Measurements from ENCODE around the gene ATXN1. TPM values are rescaled to one million over a fixed set of nuclear protein-coding genes. Genes with fewer than 3 reads are reported as not detected.

Gene ATXN1
- total and polyA plus RNA-seq, 2 of the 8 experiments (the other 6 are each of a cell fraction or from before 2014, with no cell fraction given), result 1.6 to 4.0 TPM

- Histone ChIP-seq H3K9me3 (ENCODE audit: insufficient read depth in 2 of 2, low read depth in 1 of 2, low read length in 1 of 2) (no peaks in the 10 kb centered on the region), H4K5ac (ENCODE audit: insufficient read length, low read depth, low read length) (no peak overlapping the region), H3K4ac (replicated peaks; ENCODE audit: insufficient read length, low read depth, low read length) (no peak overlapping the region), H4K91ac (replicated peaks; ENCODE audit: insufficient read length, low read length) (no peak overlapping the region), H3K14ac (ENCODE audit: insufficient read length) (no peak overlapping the region), H2BK120ac (replicated peaks; ENCODE audit: low read depth, low read length) (no peak overlapping the region), H2BK20ac (ENCODE audit: low read length) (no peak overlapping the region), H4K8ac (ENCODE audit: extremely low read depth, insufficient read depth, low read length) (no peak overlapping the region), H2BK15ac (ENCODE audit: low read length) (no peak overlapping the region), H3K56ac (replicated peaks; ENCODE audit: insufficient read length, low read depth, low read length) (no peak overlapping the region), H2AFZ (ENCODE audit: low read length) (no peak overlapping the region), H3K23ac (ENCODE audit: insufficient read length) (no peak overlapping the region), H2AK5ac (ENCODE audit: low read depth, low read length) (no peak overlapping the region), H2BK5ac (ENCODE audit: low read depth, low read length) (no peak overlapping the region), H4K20me1 (replicated peaks in 1 of 2; ENCODE audit: control insufficient read depth in 1 of 2, insufficient read depth in 2 of 2, low read length in 2 of 2) (no peaks in the 10 kb centered on the region), H3K79me1 (ENCODE audit: low read depth, low read length) (no peaks in the 10 kb centered on the region), H3K4me2 (ENCODE audit: insufficient read depth in 1 of 2, low read depth in 2 of 2, low read length in 2 of 2) (no peak overlapping the region), H3K79me2 (ENCODE audit: control insufficient read depth in 1 of 2, insufficient read depth in 2 of 2, low read length in 2 of 2) (no peaks in the 10 kb centered on the region), H3K36me3 (ENCODE audit: control insufficient read depth in 2 of 4, insufficient read depth in 4 of 4, low read length in 3 of 4) (no peaks in the 10 kb centered on the region), H3K23me2 (ENCODE audit: low read depth, low read length) (no peaks in the 10 kb centered on the region), H3K18ac (ENCODE audit: extremely low read depth, low read length) (no peak overlapping the region), H2BK12ac (ENCODE audit: low read depth, low read length) (no peak overlapping the region), H3K27ac (ENCODE audit: low read depth, low read length) (no peak overlapping the region), H3K4me3 (ENCODE audit: extremely low read depth in 1 of 4, insufficient read depth in 2 of 4, low read depth in 3 of 4, low read length in 4 of 4) (no peak overlapping the region), H3K27me3 (replicated peaks in 1 of 4; ENCODE audit: control insufficient read depth in 3 of 4, extremely low read depth in 1 of 4, insufficient read depth in 3 of 4, low read length in 3 of 4) (no peaks in the 10 kb centered on the region), H3K4me1 (replicated peaks in 1 of 4; ENCODE audit: control insufficient read depth in 3 of 4, insufficient read depth in 4 of 4, low read length in 3 of 4) (no peaks in the 10 kb centered on the region; a peak in 1 of 7 replicates), H3K9ac (replicated peaks in 1 of 4; ENCODE audit: extremely low read depth in 1 of 4, low read depth in 3 of 4, low read length in 3 of 4) (no peak overlapping the region)
- ChIA-PET CTCF (ENCODE audit: partially characterized antibody) (interaction anchor here (0.6 to 1.3 kb wide), 2 partner anchors 9 to 451 kb away, joined by 3 to 5 read pairs; no protein-coding TSS in a partner anchor), POLR2A (ENCODE audit: partially characterized antibody) (no interaction called here)
- no peak for FAIRE-seq
- WGBS, 2 experiments (ENCODE audit: extremely low coverage in 1 of 2, insufficient coverage in 1 of 2, insufficient read length in 1 of 2, insufficient replicate concordance in 2 of 2, low coverage in 1 of 2, low lambda C conversion rate in 2 of 2, missing lambda C conversion rate in 1 of 2), result 93% methylated on average over 2 of the region's 2 CpGs; no CpG with 5 or more reads in 1 of the 2 experiments
- no peak for DNase-seq (ENCODE audit: low read depth in 1 of 2, low spot score in 2 of 2)
- TF ChIP-seq JUN (IDR thresholded peaks at IDR 0.05; ENCODE audit: low read depth, low read length) (no peak), RFX5 (IDR thresholded peaks at IDR 0.05; ENCODE audit: borderline replicate concordance, low read depth, low read length) (no peak), RBBP5 (IDR thresholded peaks at IDR 0.05; ENCODE audit: borderline replicate concordance, low read depth, low read length) (no peak), POLR2AphosphoS5 (IDR thresholded peaks at IDR 0.05; ENCODE audit: low read depth, low read length) (no peak), EP300 (IDR thresholded peaks at IDR 0.05; ENCODE audit: borderline replicate concordance in 1 of 2, low read depth in 2 of 2, low read length in 2 of 2) (no peak), SAP30 (IDR thresholded peaks at IDR 0.05; ENCODE audit: insufficient read depth, insufficient replicate concordance, low read length) (no peak), POU5F1 (IDR thresholded peaks at IDR 0.05; ENCODE audit: low read depth, low read length) (no peak), RNF2 (IDR thresholded peaks at IDR 0.05; ENCODE audit: borderline replicate concordance, low read depth, low read length, missing control alignments, poor library complexity, severe bottlenecking) (no peak), TAF7 (optimal IDR thresholded peaks at IDR 0.05; ENCODE audit: borderline replicate concordance, low read depth, low read length) (no peak), EGR1 (IDR thresholded peaks at IDR 0.05; ENCODE audit: borderline replicate concordance, low read depth, low read length) (no peak), TCF12 (IDR thresholded peaks at IDR 0.05; ENCODE audit: low read depth, low read length) (no peak), HDAC2 (IDR thresholded peaks at IDR 0.05; ENCODE audit: borderline replicate concordance in 1 of 2, low read depth in 2 of 2, low read length in 2 of 2) (no peak), NRF1 (IDR thresholded peaks at IDR 0.05; ENCODE audit: low read depth, low read length) (no peak)
Observed at GRCh38 chr6:16370943-16371342, 390.3 kb downstream of the ATXN1 start.
